ENCODE data around the gene PDE7B. TPM values are rescaled to one million over a fixed set of nuclear protein-coding genes. Genes with fewer than 3 reads are reported as not detected.
A peak's percentile ranks its signal among the peaks of the same experiment; 100 is the strongest.

PDE7B gene
- total and polyA plus RNA-seq, 5 experiments from 2014 or later = 0.12 to 0.49 (median 0.39) TPM

- Mint-ChIP-seq H3K36me3 (no peaks in the 10 kb centered on the region), H3K27ac (no peak overlapping the region), H3K4me3 (no peak overlapping the region), H3K9me3 (no peaks in the 10 kb centered on the region), H3K4me1 (peaks cover 2 to 9% (median 5%) of the 10 kb centered on the region in 4 donors), H3K27me3 (no peaks in the 10 kb centered on the region)
- POLR2A ChIA-PET = no interaction called here
- DNase-seq (no peak), ATAC-seq (peak in 1 of 2 donors; percentile 23)
Measured at GRCh38 chr6:136230219-136230853, 378.8 kb downstream of the PDE7B start.

GRCh38 chr6:136232701-136233100 lies 381.2 kb downstream of the PDE7B start:
- ATAC-seq (no peak), DNase-seq (no peak)
- Mint-ChIP-seq H3K27ac (peak overlapping the region in 1 of 10 donors; percentile 10), H3K9me3 (no peaks in the 10 kb centered on the region), H3K36me3 (no peaks in the 10 kb centered on the region), H3K4me3 (no peak overlapping the region), H3K4me1 (peaks cover 4 to 14% (median 10%) of the 10 kb centered on the region in 4 donors), H3K27me3 (no peaks in the 10 kb centered on the region)
- POLR2A ChIA-PET = no interaction called here

- no peak overlapping the region for H3K27ac Mint-ChIP-seq
- H3K4me3 Mint-ChIP-seq = no peak overlapping the region
- peaks cover 4 to 14% (median 10%) of the 10 kb centered on the region in 4 donors for H3K4me1 Mint-ChIP-seq
Measured at GRCh38 chr6:136235233-136235564, 383.7 kb downstream of the PDE7B start.

GRCh38 chr6:136236466-136237293 lies 385.2 kb downstream of the PDE7B start:
- peaks cover 4 to 14% (median 10%) of the 10 kb centered on the region in 4 donors for H3K4me1 Mint-ChIP-seq
- H3K27ac Mint-ChIP-seq = no peak overlapping the region
- POLR2A ChIA-PET = no interaction called here
- no peak for ATAC-seq
- H3K36me3 Mint-ChIP-seq = peaks cover 0 to 8% (median 3%) of the 10 kb centered on the region in 3 donors
- H3K9me3 Mint-ChIP-seq = no peaks in the 10 kb centered on the region
- H3K27me3 Mint-ChIP-seq = no peaks in the 10 kb centered on the region
- no peak for DNase-seq
- no peak overlapping the region for H3K4me3 Mint-ChIP-seq

More at GRCh38 chr6:136235233-136235564, 383.7 kb downstream of the PDE7B start:
- DNase-seq (no peak), ATAC-seq (no peak)
- POLR2A ChIA-PET = interaction anchor here (0.6 kb wide), 1 partner anchor 45 kb away, joined by 3 read pairs; no protein-coding TSS in a partner anchor
- no peaks in the 10 kb centered on the region for H3K27me3 Mint-ChIP-seq
- H3K9me3 Mint-ChIP-seq = no peaks in the 10 kb centered on the region
- peaks cover 0 to 8% (median 3%) of the 10 kb centered on the region in 3 donors for H3K36me3 Mint-ChIP-seq

- H3K36me3 Mint-ChIP-seq = peaks cover 0 to 5% (median 3%) of the 10 kb centered on the region in 3 donors
- no peak overlapping the region for H3K4me3 Mint-ChIP-seq
- POLR2A ChIA-PET = interaction anchor here (1.0 kb wide), 1 partner anchor 46 kb away, joined by 3 read pairs; no protein-coding TSS in a partner anchor
- DNase-seq (no peak), ATAC-seq (no peak)
- H3K27ac Mint-ChIP-seq = no peak overlapping the region
- no peaks in the 10 kb centered on the region for H3K27me3 Mint-ChIP-seq
- H3K4me1 Mint-ChIP-seq = peaks cover 0 to 6% (median 4%) of the 10 kb centered on the region in 4 donors
- no peaks in the 10 kb centered on the region for H3K9me3 Mint-ChIP-seq
Measured at GRCh38 chr6:136244061-136244616, 392.6 kb downstream of the PDE7B start.

Data from naive thymus-derived CD8-positive, alpha-beta T cell (primary cell).